T-helper 2 cell treated with Interferon-gamma antibody and Interleukin-4, amounts not matched to agents 100 ng/mL and 5 ng/mL, for 36 hours (primary cell): ENCODE data around the gene DUOX1. TPM values are rescaled to one million over a fixed set of nuclear protein-coding genes. Genes with fewer than 3 reads are reported as not detected.

Source experiments
- total RNA-seq: library from RNA; stranded (reverse); gene quantifications from 2 replicates; pipeline ENCODE4 v1.2.3, GENCODE V29; 2022

The DUOX1 gene
- total RNA-seq, 1 donor from 2014 or later = not detected

Other genes starting within 250 kb of the DUOX1 start
- gene TERB2, start 173.3 kb upstream of the DUOX1 start, total RNA-seq = not detected in 2 replicates
- gene SORD, start 106.8 kb upstream of the DUOX1 start, total RNA-seq = 8.3 and 9.5 TPM in 2 replicates
- gene DUOX2, start 15.8 kb upstream of the DUOX1 start, total RNA-seq = not detected in 2 replicates
- gene DUOXA2, start 15.7 kb upstream of the DUOX1 start, total RNA-seq = not detected in 2 replicates
- not detected in 2 replicates for gene DUOXA1, start 115 bp upstream of the DUOX1 start, total RNA-seq
- 1.5 and 1.6 TPM in 2 replicates for gene SHF, start 58.0 kb downstream of the DUOX1 start, total RNA-seq
- not detected in 2 replicates for gene SLC28A2, start 122.2 kb downstream of the DUOX1 start, total RNA-seq
- 1.3 and 1.4 TPM in 2 replicates for gene GATM, start 248.6 kb downstream of the DUOX1 start, total RNA-seq